ENCODE data around the gene HOXD3. TPM values are rescaled to one million over a fixed set of nuclear protein-coding genes. Genes with fewer than 3 reads are reported as not detected.

Gene HOXD3
- total RNA-seq, 1 experiment from 2014 or later = not detected

- H3K9me3 Mint-ChIP-seq = peaks cover 0 to 4% of the 10 kb centered on the region in 2 experiments; a peak in 4 of 5 replicates
- Histone ChIP-seq H3K27ac (ENCODE audit: insufficient read length, low read depth, low read length) (no peak overlapping the region), H3T11ph (ENCODE audit: low read length) (no peak overlapping the region), H2BK5ac (ENCODE audit: insufficient read length, low read length) (no peak overlapping the region), H3K18ac (ENCODE audit: insufficient read length, low read depth, low read length) (no peak overlapping the region), H2BK12ac (ENCODE audit: insufficient read length, low read depth, low read length) (no peak overlapping the region), H2BK20ac (ENCODE audit: low read depth, low read length, poor library complexity, severe bottlenecking) (no peak overlapping the region), H4K8ac (replicated peaks; ENCODE audit: insufficient read length, low read depth, low read length) (no peak overlapping the region), H3K23ac (ENCODE audit: insufficient read length, low read depth, low read length) (no peak overlapping the region), H3K4ac (ENCODE audit: low read depth, low read length) (no peak overlapping the region), H3K79me1 (ENCODE audit: insufficient read depth, low read depth, low read length, poor library complexity, severe bottlenecking) (no peaks in the 10 kb centered on the region), H3K23me2 (ENCODE audit: insufficient read length, low read depth, low read length, poor library complexity, severe bottlenecking) (peaks cover 8% of the 10 kb centered on the region), H3K4me1 (ENCODE audit: insufficient read depth, low read length) (no peaks in the 10 kb centered on the region; the same call in 1 of the 2 replicates), H3K9me3 (ENCODE audit: control insufficient read depth, low read depth, low read length) (no peaks in the 10 kb centered on the region), H3K14ac (ENCODE audit: insufficient read depth, low read length) (no peak overlapping the region), H4K91ac (ENCODE audit: insufficient read length, low read depth, low read length) (no peak overlapping the region), H3K56ac (ENCODE audit: insufficient read length, low read depth, low read length) (no peak overlapping the region), H2AK5ac (ENCODE audit: insufficient read length, low read length) (no peak overlapping the region), H2BK15ac (ENCODE audit: low read depth, low read length) (no peak overlapping the region), H3K27me3 (ENCODE audit: insufficient read depth, low read length) (peaks cover 89% of the 10 kb centered on the region), H2AFZ (ENCODE audit: low read length) (no peak overlapping the region), H3K79me2 (ENCODE audit: insufficient read depth, low read length) (no peaks in the 10 kb centered on the region), H3K9ac (ENCODE audit: extremely low read depth, insufficient read length, low read length) (no peak overlapping the region), H3K4me2 (ENCODE audit: insufficient read depth, insufficient read length, low read length) (no peak overlapping the region), H4K20me1 (ENCODE audit: control insufficient read depth, insufficient read depth, insufficient read length) (no peaks in the 10 kb centered on the region), H2BK120ac (ENCODE audit: low read depth, low read length, poor library complexity, severe bottlenecking) (no peak overlapping the region), H4K5ac (ENCODE audit: insufficient read length, low read depth, low read length) (no peak overlapping the region)
- no peak overlapping the region for H3K4me3 Mint-ChIP-seq
- H3K27ac Mint-ChIP-seq = no peak overlapping the region
- H3K4me1 Mint-ChIP-seq = peaks cover 2 to 11% of the 10 kb centered on the region in 2 experiments; a peak in 3 of 4 replicates
- peak; percentile 11 for DNase-seq
- H3K27me3 Mint-ChIP-seq (ENCODE audit: low read depth) = peaks cover 98% of the 10 kb centered on the region
- H3K36me3 Mint-ChIP-seq (ENCODE audit: insufficient read depth in 1 of 3, low read depth in 3 of 3) = no peaks in the 10 kb centered on the region
- TF ChIP-seq, protein P1, sequence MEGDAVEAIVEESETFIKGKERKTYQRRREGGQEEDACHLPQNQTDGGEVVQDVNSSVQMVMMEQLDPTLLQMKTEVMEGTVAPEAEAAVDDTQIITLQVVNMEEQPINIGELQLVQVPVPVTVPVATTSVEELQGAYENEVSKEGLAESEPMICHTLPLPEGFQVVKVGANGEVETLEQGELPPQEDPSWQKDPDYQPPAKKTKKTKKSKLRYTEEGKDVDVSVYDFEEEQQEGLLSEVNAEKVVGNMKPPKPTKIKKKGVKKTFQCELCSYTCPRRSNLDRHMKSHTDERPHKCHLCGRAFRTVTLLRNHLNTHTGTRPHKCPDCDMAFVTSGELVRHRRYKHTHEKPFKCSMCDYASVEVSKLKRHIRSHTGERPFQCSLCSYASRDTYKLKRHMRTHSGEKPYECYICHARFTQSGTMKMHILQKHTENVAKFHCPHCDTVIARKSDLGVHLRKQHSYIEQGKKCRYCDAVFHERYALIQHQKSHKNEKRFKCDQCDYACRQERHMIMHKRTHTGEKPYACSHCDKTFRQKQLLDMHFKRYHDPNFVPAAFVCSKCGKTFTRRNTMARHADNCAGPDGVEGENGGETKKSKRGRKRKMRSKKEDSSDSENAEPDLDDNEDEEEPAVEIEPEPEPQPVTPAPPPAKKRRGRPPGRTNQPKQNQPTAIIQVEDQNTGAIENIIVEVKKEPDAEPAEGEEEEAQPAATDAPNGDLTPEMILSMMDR (conservative IDR thresholded peaks at IDR 0.05) = no peak
- WGBS (ENCODE audit: extremely low coverage, insufficient read length, low lambda C conversion rate) = no CpG with 5 or more reads among the region's 14 CpGs
Measured at GRCh38 chr2:176138526-176138922, 18.6 kb upstream of the HOXD3 start.

Measured in H9 (cell line).